HG03558 (cell line): ENCODE measurements around the gene GNGT2.

ENCODE experiments used
- ATAC-seq: cut with Tn5 transposase; IDR thresholded peaks from one replicate; pipeline ENCODE4 v1.9.1; 2021; ENCODE audit warnings: moderate number of reproducible peaks; ENCODE audit not compliant: unreplicated experiment; ENCODE audit errors: extremely low read depth

GNGT2 gene

DNA sequence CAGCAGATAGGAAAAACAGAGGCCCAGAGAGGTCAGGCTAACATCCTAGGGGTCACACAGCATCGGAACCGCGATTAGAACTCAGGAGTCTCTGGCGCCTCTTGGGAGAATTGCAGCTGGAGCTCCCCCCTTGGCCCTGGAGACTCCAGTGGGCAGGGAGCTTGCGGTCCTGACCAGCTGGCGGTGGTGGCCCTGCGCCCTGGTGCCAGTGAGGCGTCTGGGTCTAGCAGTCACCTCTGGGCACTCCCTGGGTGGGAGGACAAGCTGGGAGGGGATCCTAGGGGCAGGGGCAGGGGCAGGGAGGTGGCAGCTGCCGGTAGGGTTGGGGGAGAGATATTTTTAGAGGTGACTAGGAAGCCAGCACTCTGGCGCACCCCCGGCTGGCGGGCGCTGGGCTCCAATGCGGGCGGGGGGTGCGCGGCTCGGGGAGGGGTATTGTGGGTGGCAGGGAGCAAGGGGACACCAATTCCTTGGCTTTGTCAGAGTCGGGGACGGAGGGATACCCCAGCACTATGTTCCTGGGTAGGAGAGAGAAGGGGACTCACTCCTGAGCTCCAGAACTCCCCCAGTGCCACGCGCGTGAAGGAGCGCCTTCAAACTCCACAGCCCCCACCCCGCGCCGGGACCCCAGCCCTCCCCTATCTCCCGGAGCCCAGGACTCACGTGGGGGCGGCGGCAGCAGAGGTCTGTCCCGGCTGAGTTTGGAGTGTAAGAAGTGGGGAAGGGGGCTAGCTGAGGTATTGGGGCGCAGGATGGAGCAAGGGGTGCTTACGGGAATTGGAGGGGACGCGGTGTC is 19.6 kb upstream of the GNGT2 start:
- ATAC-seq, result no peak

- ATAC-seq, result no peak
Observed at GRCh38 chr17:49229076-49229804, 18.9 kb upstream of the GNGT2 start.

DNA sequence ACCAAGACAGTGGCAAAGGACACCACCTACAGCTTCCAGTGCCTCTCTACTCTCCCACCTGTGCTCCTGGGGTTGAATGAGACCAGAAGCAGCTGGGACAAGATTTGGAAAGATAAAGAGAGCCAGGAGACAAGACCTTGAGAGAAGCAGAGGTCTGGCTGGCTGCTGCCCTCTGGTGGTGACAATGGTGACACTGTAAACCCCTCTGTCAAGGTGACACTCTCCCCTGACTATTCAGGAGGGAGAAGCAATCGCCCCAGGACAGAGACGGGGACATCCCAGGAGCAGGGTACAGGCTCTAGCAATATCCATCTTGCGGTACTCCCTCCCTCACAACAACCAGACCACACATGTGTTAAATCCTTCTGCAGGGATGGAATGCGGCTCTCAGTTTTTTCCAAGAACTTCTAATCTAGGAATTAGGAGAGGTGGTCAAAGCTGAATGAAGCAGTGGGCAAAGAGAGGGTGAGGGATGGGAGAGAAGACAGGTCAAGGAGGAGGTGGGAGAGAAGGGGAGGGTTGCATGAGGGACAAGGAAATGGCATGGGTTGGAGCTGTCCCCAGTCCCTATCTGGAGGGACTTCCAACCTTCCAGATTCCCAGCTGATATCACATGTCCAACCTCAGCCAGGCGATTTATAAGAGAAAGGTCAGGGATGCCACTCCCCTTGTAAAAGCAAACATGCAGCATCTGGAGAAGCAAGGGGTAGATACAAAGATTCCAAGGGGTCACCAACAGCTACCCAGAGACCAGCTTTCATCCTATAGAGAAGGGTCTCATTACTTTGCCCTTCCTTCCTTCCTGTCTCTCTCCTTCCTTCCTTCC is 17.3 kb upstream of the GNGT2 start:
- no peak for ATAC-seq

DNA sequence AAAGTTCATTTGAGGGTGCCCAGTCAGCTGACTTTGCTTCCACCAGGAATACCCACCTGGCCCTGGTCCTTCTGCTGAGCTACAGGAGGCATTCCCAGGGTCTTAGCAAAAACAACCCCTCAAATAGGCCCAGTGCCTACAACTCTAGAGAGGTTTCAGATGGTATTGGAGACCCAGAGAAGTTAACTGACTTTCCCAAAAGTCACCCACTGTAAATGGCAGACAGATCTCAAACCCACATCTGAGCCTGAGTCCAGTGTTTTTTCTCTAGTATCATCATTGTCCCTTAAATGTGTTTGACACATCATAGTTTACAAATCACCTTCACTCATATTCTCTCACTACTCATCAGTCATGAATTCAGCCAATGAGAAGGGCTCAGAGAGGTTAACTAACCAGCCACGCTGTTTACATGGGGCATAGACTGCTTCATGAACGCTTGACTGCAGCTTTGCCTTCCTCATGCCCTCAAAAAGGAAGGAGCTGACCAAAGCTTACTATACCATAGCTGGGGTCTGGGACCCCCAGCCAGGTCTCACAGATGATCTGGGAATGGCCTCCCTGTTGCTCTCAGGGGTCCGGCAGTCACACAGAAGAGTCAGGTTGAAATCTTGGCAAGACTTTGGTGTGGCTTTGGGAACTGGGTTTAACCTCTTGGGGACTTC is 16.5 kb upstream of the GNGT2 start:
- ATAC-seq, result no peak

DNA sequence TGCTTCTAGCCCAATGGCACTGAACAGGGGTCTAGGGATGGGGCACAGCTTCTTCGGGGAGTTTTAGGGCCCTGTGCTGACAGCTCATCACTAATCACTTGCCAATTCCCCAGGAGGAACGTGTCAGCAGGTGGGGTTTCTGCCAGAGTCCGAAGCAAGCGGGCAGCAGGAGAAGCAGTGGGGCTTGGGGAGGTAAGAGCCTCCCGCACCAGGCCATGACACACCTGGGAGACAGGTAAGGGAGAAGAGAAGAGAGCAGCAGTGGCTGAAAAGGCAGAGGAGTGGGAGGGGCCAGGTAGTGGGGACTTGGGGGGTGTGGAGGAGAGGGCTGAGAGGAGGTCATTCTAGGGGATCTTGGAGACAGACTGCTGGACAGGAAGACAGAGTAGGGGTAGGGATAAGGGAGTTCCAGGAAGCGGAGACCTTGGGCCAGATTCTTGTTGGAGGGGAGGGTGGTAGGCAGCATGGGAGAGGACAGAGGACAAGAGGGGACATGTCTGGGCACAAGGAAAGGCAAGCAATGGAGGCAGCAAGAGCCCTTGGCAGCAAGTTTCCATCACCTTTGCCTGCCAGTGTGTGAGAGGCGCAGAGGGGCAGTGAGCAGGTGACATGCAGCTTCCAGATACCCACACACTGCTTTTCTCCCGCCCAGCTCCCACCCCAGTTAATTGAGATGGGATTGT is 15.3 kb upstream of the GNGT2 start:
- ATAC-seq, result no peak

DNA sequence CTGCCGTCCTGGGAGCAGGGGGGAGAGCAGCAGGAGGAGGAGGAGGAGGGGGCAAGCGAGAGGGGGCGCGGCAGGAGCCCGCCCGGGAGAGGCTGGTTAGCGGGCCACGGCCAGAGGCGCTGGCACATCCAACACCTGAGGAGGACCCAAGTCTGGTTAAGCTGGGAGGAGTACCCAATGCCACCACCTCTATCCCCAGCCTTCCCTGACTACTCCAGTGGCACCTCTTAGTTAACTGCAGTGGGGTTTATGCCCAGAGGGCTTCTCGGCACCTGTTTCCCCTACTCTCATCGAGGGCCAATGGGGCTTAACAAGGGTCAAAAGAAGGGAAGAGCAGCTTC is 14.6 kb upstream of the GNGT2 start:
- ATAC-seq, result no peak

DNA sequence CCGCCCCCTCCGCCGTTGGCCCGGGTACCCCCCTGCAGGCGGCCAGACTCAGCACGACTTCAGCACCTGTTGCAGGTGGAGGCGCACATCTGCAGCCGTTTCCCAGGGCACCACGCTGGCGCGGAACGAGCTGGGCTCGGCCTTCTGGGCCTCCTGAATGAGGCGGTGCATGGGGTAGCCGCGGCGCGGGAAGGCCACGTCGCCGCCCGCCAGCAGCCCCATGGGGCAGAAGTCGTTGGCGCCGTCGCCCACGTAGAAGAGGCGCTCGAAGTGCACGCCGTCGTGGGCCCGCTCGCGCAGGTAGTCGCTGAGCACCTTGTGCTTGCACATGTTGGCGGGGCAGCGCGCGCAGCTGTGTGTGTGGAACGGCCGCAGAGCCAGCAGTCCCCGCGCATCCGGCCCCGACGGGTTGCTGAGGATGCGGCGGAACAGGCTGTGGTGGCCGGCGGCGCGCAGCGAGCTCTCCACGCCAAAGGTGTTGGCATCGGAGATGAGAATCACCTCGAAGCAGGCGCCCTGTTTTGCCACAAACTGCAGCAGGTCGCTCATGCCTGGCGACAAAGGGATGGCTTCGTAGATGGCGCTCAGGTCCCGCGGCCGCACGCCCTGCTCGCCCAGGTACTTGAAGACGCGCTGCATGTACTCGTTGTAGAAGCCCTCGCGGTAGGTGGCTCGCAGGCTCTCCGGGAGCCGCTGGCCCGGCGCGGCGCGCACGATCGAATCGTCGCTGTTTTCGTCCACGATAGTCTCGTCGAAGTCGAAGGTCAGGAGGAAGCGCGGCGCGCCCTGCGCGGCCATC is 14.0 kb upstream of the GNGT2 start:
- no peak for ATAC-seq

DNA sequence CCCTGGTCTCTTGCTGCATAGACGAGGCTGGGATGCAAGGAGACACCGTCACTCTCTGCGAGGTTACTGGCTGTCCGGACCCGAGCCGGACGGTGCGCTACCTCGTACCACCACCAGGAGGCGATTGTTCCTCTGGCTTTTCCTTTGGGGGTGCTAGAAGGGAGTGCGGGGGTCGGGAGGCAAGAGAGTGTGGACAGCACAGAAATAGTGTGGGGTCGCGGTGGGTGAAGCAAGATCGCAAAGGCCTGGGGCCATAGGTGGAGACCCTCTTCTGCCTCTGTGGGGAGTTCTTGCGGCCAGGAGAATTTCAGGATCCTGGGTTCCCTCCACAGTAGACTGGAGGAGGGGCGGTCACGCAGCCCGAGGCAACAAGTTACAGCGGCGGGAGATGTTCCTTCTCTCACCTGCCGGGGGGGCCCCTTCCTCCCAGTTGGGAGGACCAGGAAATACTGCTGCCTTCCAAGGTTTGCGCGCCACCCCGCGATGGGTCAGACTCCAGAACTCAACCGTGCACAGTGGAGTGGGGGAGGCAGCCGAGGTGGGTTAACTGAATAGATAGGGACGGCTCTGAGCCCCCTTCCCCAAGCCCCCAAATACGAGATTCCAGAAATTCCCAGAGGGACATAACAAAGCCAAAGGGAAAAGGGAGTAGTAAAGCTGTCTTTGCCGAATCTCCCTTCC is 13.3 kb upstream of the GNGT2 start:
- ATAC-seq, result no peak

GRCh38 chr17:49223168-49223516 is 12.8 kb upstream of the GNGT2 start:
- no peak for ATAC-seq

DNA sequence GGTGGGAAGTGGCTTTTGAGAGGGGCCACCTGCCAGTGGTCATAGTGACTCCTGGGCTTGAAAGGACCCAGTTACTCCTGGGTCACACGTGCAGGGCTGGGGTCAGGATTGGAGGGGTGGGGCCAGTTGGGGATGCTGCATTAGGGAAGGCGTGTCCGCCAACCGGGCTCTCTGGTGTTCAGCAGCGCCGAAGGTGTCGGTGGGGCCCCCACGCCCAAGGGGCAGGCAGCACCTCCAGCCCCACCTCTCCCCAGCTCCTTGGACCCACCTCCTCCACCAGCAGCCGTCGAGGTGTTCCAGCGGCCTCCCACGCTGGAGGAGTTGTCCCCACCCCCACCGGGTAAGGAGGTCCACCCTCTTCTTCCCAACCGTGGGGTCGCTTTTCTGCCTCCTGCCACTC is 9.6 kb upstream of the GNGT2 start:
- ATAC-seq, result no peak

DNA sequence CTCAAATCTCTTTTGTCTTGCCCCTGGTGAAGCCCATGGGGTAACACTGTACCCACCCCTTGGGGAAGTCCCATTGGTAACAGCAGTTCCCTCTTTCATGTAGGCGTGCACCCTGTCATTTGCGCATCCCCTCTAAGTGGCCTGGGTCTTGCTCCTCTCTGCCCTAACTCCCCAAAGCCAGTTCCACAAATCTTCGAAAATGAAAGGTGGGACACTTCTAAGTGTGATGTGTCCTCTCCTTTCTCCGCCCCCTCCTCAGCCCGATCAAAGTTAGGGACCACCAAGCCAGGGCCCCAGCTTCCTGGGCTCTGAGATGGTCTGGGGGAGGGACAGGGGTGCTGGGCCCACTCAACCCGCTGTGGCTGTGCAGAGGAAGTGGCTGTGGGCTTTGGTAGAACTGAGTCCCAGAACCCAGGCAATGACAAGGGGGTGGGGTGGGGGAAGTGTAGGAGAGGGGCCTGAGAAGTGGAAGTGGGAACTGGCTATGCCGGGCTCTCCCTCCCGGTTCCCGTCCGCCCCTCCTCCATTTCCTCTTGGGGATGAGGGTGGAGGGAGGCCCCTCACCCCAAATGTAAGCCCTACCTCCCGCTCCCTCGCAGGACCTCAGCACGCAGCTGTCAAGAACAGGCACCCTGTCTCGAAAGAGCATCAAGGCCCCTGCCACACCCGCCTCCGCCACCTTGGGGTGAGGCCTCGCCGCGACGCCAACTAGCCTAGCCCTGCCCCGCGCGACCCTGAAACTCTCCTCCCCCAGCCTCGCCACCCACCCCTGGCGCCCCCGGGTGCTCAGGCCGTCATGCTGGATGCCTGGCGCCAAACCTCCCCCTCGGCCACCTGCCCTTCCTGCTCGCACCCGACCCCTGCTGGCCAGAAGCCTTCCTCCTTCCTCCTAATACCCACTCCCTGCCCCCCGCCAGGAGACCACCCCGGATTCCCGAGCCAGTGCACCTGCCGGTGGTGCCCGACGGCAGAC is 8.9 kb upstream of the GNGT2 start:
- no peak for ATAC-seq

GRCh38 chr17:49217651-49218413 is 7.5 kb upstream of the GNGT2 start:
- ATAC-seq, result no peak

GRCh38 chr17:49216953-49217650 is 6.7 kb upstream of the GNGT2 start:
- no peak for ATAC-seq

- no peak for ATAC-seq
Observed at GRCh38 chr17:49216482-49216881, 6.1 kb upstream of the GNGT2 start.

DNA sequence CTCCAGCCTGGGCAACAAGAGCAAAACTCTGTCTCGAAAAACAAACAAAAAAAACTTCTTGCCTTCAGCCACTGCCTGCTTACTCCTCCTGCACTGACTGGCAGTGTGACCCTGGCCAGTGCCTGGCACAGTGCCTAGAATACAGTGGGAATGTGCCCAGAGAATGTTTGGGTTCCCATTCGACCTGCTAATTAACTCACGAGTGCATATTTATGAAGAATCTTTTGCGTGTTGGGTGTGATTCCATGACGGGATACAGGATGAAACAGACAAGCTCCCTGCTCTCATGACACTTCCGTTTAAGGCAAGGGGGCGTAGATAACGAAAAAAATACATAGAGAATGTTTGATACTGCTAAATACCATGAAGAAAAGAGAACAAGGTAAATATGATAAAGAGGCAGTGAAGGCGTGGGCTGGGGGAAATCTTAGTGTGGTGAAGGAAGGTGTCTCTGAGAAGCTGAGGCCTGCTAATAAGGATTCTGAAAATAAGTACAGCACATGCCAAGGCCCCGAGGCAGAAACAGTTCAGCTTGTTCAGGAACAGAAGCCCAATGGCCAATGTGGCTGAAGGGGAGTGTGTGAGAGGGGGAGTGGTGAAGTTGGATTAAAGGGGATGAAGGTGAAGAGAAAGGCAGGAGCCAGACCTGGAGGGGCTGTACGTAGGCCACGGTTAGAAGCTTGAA is 4.4 kb upstream of the GNGT2 start:
- ATAC-seq, result no peak

DNA sequence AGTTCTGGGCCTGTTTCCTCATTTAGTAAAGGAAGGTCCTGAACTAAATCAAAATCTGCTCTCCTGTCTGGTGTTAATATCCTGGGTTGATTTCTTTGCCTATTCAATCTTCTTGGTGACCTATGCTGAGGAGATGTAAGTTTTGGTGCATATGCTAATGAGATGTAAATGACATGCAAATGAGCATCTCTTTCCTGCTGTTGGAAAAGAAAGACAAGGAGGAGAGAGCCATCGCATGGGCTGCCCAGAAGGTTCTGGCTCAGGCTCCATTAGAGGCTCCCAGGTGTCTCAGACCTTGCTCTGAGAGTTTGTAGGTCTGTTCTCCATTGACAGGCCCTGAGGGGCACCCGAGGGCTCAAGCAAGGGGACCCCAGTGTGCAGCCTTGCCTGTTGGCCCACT is 3.5 kb upstream of the GNGT2 start:
- no peak for ATAC-seq
